MM.1S (cell line): ENCODE data around the gene SLC35A2.
A peak's percentile ranks its signal among the peaks of the same experiment; 100 is the strongest.

Source experiments
- DNase-seq: peaks from one replicate; pipeline ENCODE4 v3.0.0-alpha.2; 2015
- H2AFZ ChIP-seq: fragments of 300-600 bp; sonication (generic); 2 replicates; pipeline ENCODE4 v1.6.0; 2016; ENCODE audit warnings: antibody characterized with exemption, low read length
- H3F3A ChIP-seq: fragments of 300-600 bp; sonication (generic); 2 replicates; pipeline ENCODE4 v1.6.1; 2016; ENCODE audit warnings: mild to moderate bottlenecking, antibody characterized with exemption, low read length, moderate library complexity, mixed read lengths; ENCODE audit not compliant: insufficient read depth
- H3K27ac ChIP-seq: fragments of 300-600 bp; sonication (generic); 2 replicates; pipeline ENCODE4 v1.5.1; 2016; ENCODE audit warnings: mild to moderate bottlenecking, low read length
- H3K27me3 ChIP-seq: fragments of 300-600 bp; sonication (generic); replicated peaks from 2 replicates; pipeline ENCODE4 v1.6.0; 2016; ENCODE audit warnings: low read length; ENCODE audit not compliant: insufficient read depth
- H3K36me3 ChIP-seq: fragments of 300-600 bp; sonication (generic); replicated peaks from 2 replicates; pipeline ENCODE4 v1.6.1; 2016; ENCODE audit warnings: mild to moderate bottlenecking, low read length, mixed read lengths; ENCODE audit not compliant: insufficient read depth
- H3K4me1 ChIP-seq: fragments of 300-600 bp; sonication (generic); 2 replicates; pipeline ENCODE4 v1.6.1; 2016; ENCODE audit warnings: low read length, mixed read lengths
- H3K4me2 ChIP-seq: fragments of 300-600 bp; sonication (generic); 2 replicates; pipeline ENCODE4 v1.6.0; 2016; ENCODE audit warnings: low read depth, low read length
- H3K4me3 ChIP-seq: fragments of 300-600 bp; sonication (generic); 2 replicates; pipeline ENCODE4 v1.5.1; 2016; ENCODE audit warnings: low read length, mixed read lengths
- H3K79me2 ChIP-seq: fragments of 300-600 bp; sonication (generic); 2 replicates; pipeline ENCODE4 v1.6.1; 2016; ENCODE audit warnings: mixed run types, low read length, mixed read lengths
- H3K9ac ChIP-seq: fragments of 300-600 bp; sonication (generic); 2 replicates; pipeline ENCODE4 v1.6.1; 2016; ENCODE audit warnings: low read length, mixed read lengths
- H3K9me2 ChIP-seq: fragments of 300-600 bp; sonication (generic); replicated peaks from 2 replicates; pipeline ENCODE4 v1.6.1; 2016; ENCODE audit warnings: mild to moderate bottlenecking, low read length, mixed read lengths; ENCODE audit not compliant: insufficient read depth
- H3K9me3 ChIP-seq: fragments of 300-600 bp; sonication (generic); replicated peaks from 2 replicates; pipeline ENCODE4 v1.6.1; 2016; ENCODE audit warnings: mild to moderate bottlenecking, low read length, mixed read lengths; ENCODE audit not compliant: insufficient read depth
- H4K20me1 ChIP-seq: fragments of 300-600 bp; sonication (generic); 2 replicates; pipeline ENCODE4 v1.6.1; 2016; ENCODE audit warnings: mild to moderate bottlenecking, low read length, moderate library complexity, mixed read lengths; ENCODE audit not compliant: insufficient read depth
- CTCF ChIP-seq: fragments of 300-600 bp; sonication (generic); IDR thresholded peaks from 2 replicates; pipeline ENCODE4 v1.5.1; 2016; ENCODE audit warnings: antibody characterized with exemption, low read length, mixed read lengths
- EZH2 ChIP-seq: fragments of 300-600 bp; sonication (generic); optimal IDR thresholded peaks from 2 replicates; pipeline ENCODE3; 2017; ENCODE audit warnings: low read depth, mild to moderate bottlenecking, antibody characterized with exemption, low read length, mixed read lengths
- EZH2phosphoT487 ChIP-seq: fragments of 300-600 bp; sonication (generic); IDR thresholded peaks from 2 replicates; pipeline ENCODE4 v1.6.1; 2018; ENCODE audit warnings: antibody characterized with exemption, low read length

The SLC35A2 gene

GRCh38 chrX:48927123-48927522, 15.7 kb upstream of the SLC35A2 start:
- no peak overlapping the region for H3K27ac ChIP-seq
- DNase-seq: no peak

GRCh38 chrX:48924270-48924669, 12.8 kb upstream of the SLC35A2 start:
- H3K27ac ChIP-seq: no peak overlapping the region
- peaks cover 25% of the 10 kb centered on the region for H3K4me1 ChIP-seq
- H3K4me2 ChIP-seq: no peak overlapping the region
- no peak overlapping the region for H3K9ac ChIP-seq
- no peaks in the 10 kb centered on the region for H3K27me3 ChIP-seq
- peaks cover 80% of the 10 kb centered on the region for H3K79me2 ChIP-seq
- H3K36me3 ChIP-seq: no peaks in the 10 kb centered on the region
- no peak overlapping the region for H2AFZ ChIP-seq
- no peaks in the 10 kb centered on the region for H3K9me3 ChIP-seq
- H3K9me2 ChIP-seq: no peaks in the 10 kb centered on the region
- H3F3A ChIP-seq: peaks cover 22% of the 10 kb centered on the region
- DNase-seq: no peak
- no peaks in the 10 kb centered on the region for H4K20me1 ChIP-seq
- no peak overlapping the region for H3K4me3 ChIP-seq
- TF ChIP-seq CTCF: no peak
- TF ChIP-seq EZH2: no peak
- TF ChIP-seq EZH2phosphoT487: no peak

More at GRCh38 chrX:48927123-48927522, 15.7 kb upstream of the SLC35A2 start:
- no peaks in the 10 kb centered on the region for H3K9me3 ChIP-seq
- no peaks in the 10 kb centered on the region for H3K9me2 ChIP-seq
- peaks cover 63% of the 10 kb centered on the region for H3K79me2 ChIP-seq
- H3F3A ChIP-seq: no peaks in the 10 kb centered on the region
- H3K4me1 ChIP-seq: peaks cover 7% of the 10 kb centered on the region
- H3K9ac ChIP-seq: no peak overlapping the region
- no peaks in the 10 kb centered on the region for H4K20me1 ChIP-seq
- no peak overlapping the region for H3K4me2 ChIP-seq
- H3K36me3 ChIP-seq: no peaks in the 10 kb centered on the region
- no peak overlapping the region for H2AFZ ChIP-seq
- TF ChIP-seq EZH2phosphoT487 (no peak), CTCF (no peak), EZH2 (no peak)
- no peak overlapping the region for H3K4me3 ChIP-seq
- H3K27me3 ChIP-seq: no peaks in the 10 kb centered on the region

GRCh38 chrX:48923771-48924170, 12.3 kb upstream of the SLC35A2 start:
- H3K4me2 ChIP-seq: no peak overlapping the region
- no peak for DNase-seq

GRCh38 chrX:48920718-48921104, 9.3 kb upstream of the SLC35A2 start:
- no peak for DNase-seq
- Histone ChIP-seq H3K9me2 (no peaks in the 10 kb centered on the region), H3K4me2 (peak overlapping the region; percentile 85), H3K27ac (peak overlapping the region; percentile 98), H3K36me3 (peaks cover 12% of the 10 kb centered on the region), H3K4me1 (peaks cover 18% of the 10 kb centered on the region), H3K79me2 (peaks cover 86% of the 10 kb centered on the region), H2AFZ (no peak overlapping the region), H3K9ac (peak overlapping the region; percentile 95), H4K20me1 (peaks cover 17% of the 10 kb centered on the region; the same call in 1 of the 2 replicates), H3F3A (peaks cover 44% of the 10 kb centered on the region), H3K9me3 (no peaks in the 10 kb centered on the region), H3K27me3 (no peaks in the 10 kb centered on the region), H3K4me3 (peak overlapping the region; percentile 59)
- TF ChIP-seq CTCF: no peak
- TF ChIP-seq EZH2phosphoT487: no peak
- no peak for TF ChIP-seq EZH2

More at GRCh38 chrX:48923771-48924170, 12.3 kb upstream of the SLC35A2 start:
- no peak overlapping the region for H2AFZ ChIP-seq
- no peak for TF ChIP-seq EZH2
- H3K79me2 ChIP-seq: peaks cover 82% of the 10 kb centered on the region
- no peak overlapping the region for H3K27ac ChIP-seq
- H3K9me3 ChIP-seq: no peaks in the 10 kb centered on the region
- H3K4me1 ChIP-seq: peaks cover 25% of the 10 kb centered on the region
- no peaks in the 10 kb centered on the region for H4K20me1 ChIP-seq
- no peaks in the 10 kb centered on the region for H3K36me3 ChIP-seq
- peaks cover 24% of the 10 kb centered on the region for H3F3A ChIP-seq
- no peaks in the 10 kb centered on the region for H3K9me2 ChIP-seq
- no peak overlapping the region for H3K4me3 ChIP-seq
- no peak overlapping the region for H3K9ac ChIP-seq
- no peaks in the 10 kb centered on the region for H3K27me3 ChIP-seq
